GM12892 (cell line): ENCODE results near the gene PDS5B.

Source experiments
- POLR2A ChIP-seq: IDR thresholded peaks from 2 replicates; pipeline ENCODE4 v1.6.1; 2011; ENCODE audit warnings: low read depth, low read length, control low read depth
- POLR2AphosphoS5 ChIP-seq: IDR thresholded peaks from 2 replicates; pipeline ENCODE4 v1.6.1; 2011; ENCODE audit warnings: low read depth, low read length, control low read depth
- TAF1 ChIP-seq: IDR thresholded peaks from 2 replicates; pipeline ENCODE4 v1.6.1; 2011; ENCODE audit warnings: low read depth, mild to moderate bottlenecking, control low read depth, low read length, borderline replicate concordance

- TF ChIP-seq POLR2A (no peak), POLR2AphosphoS5 (no peak), TAF1 (no peak)
These were observed 5.0 kb upstream of the PDS5B start for GRCh38 chr13:32581177-32581786.
